Iris pigment epithelial cell (primary cell): ENCODE data around the gene MAD1L1.
"Not testable (repeated sequence)": the region's sequence is repeated elsewhere in the genome, so short reads cannot be mapped to it uniquely, and the experiment has no call there.

ENCODE experiments used
- DNase-seq: peaks from one replicate; pipeline ENCODE4 v3.0.0-alpha.2; 2011; ENCODE audit warnings: low read depth

The MAD1L1 gene

GRCh38 chr7:2062648-2063047 lies 170.1 kb downstream of the MAD1L1 start:
- DNase-seq = no peak

DNA sequence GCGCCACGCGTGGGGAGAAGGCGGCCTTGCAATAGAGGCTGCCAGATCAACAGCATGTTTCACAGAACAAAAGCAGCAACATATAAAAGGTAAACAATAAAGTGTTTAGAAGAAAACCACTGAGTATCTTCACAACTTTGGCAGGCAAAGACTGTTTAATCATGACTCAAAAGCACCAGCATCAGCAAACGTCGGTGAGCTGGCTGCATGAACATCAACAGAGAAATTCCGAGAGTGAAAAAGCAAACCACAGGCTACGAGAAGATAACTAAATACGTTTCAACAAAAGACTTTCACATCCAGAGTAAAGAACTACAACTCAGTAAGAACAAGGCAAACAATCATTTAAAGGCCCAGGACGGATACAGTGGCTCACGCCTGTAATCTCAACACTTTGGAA lies 172.0 kb downstream of the MAD1L1 start:
- peak; percentile 39 for DNase-seq

- DNase-seq = no peak
Measured at GRCh38 chr7:2059964-2060700, 172.6 kb downstream of the MAD1L1 start.

DNA sequence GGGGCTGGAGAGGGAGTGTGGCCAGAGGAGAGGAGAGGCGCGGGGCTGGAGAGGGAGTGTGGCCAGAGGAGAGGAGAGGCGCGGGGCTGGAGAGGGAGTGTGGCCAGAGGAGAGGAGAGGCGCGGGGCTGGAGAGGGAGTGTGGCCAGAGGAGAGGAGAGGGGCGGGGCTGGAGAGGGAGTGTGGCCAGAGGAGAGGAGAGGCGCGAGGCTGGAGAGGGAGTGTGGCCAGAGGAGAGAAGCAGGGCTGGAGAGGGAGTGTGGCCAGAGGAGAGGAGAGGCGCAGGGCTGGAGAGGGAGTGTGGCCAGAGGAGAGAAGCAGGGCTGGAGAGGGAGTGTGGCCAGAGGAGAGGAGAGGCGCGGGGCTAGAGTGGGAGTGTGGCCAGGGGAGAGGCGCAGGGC lies 174.5 kb downstream of the MAD1L1 start:
- DNase-seq = not testable (repeated sequence)

- no peak for DNase-seq
Measured at GRCh38 chr7:2055956-2056355, 176.8 kb downstream of the MAD1L1 start.

- DNase-seq = no peak
Measured at GRCh38 chr7:2054927-2055326, 177.8 kb downstream of the MAD1L1 start.

DNA sequence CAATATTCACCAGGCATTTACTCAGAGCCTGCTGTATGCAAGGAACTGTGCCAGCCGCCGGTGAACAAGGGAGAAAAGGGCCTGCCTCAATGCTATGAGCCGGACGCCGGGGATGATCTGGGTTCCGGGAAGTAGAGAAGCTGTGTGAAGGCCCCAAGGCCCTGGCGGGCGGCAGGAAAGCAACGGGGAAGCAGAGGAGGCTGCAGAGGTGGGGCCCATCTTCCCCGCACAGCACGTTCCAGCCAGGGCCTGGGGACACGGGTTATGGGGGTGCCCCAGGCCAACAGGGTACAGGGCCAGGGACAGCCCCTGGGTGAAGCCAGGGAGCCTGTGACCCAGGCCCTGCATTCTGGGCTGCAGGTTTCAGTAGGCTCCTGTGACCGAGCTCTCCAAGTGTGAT lies 179.3 kb downstream of the MAD1L1 start:
- no peak for DNase-seq

DNA sequence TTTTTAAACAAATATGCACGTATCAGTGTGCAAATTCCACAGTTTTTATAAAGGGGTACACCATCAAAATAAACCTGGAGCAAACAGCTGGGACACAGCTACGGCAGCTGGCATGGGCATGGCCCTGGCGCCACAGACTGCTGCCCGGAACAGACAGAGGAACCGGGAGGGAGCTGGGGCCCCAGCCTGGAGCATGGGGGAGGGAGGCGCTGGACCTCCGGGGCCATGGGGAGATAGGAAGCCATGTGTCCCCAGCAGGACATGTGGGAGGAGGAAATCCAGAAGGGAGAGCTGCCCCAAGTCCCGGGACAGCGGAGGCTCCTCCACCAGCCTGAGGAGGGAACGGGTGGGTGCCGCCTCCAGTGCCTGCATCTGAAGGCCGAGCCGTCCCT lies 180.1 kb downstream of the MAD1L1 start:
- DNase-seq = no peak

DNA sequence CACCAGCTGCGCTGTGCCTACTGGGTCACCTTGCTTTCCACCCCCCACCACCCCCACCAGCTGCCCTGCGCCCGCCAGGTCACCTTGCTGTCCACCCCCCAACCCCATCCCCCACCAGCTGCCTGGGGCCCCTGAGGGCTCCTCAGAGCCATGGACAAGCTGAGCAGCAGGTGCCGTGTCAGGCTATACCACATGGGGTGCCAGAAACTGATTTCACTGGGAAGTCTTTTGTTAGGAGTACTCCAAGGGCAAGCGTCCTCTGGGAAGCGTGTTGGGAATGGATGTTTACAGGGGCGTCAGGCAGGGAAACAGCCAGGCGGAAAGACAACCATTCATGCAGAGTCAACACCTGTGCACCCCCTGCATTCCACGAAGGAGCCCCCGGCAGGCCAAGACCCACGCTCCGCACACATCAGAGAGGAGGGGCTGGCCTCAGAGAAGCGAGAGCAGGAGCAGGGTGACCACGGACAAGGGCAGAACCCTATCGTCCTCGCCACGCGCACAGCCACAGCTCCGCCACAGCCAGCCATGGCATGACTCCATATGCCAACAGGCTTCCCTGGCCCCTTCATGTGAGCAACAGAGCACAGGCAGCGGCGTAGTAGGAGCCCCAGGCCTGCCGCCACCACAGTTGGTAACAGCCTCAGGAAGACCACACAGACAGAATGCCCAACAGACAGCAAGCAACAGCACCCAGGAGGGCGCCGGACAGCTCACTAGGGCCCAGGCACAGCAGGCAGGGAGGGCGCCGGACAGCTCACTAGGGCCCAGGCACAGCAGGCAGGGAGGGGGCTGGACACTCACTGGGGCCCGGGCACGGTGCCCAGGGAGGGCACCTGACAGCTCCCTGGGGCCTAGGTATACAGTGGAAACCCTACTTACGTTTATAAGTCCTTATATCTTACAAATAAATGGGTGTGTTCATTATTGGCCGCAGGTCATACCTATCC lies 180.8 kb downstream of the MAD1L1 start:
- no peak for DNase-seq

DNA sequence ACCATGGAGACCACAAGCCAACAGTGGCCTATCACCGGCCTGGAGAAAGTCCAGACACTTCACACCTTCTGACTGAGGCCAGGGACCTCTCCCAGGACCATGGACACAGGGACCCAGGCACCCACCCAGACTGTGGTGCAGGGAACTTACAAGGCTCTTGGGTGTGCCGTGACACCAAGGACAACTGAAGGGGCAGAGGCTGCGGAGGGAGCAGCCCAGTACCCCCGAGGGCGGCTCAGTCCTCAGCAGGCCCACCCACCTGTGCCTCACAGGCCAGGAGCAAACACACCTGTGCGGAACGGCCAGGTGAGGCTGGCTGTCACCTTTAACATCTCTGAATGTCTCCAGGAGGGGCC lies 182.3 kb downstream of the MAD1L1 start:
- no peak for DNase-seq

DNA sequence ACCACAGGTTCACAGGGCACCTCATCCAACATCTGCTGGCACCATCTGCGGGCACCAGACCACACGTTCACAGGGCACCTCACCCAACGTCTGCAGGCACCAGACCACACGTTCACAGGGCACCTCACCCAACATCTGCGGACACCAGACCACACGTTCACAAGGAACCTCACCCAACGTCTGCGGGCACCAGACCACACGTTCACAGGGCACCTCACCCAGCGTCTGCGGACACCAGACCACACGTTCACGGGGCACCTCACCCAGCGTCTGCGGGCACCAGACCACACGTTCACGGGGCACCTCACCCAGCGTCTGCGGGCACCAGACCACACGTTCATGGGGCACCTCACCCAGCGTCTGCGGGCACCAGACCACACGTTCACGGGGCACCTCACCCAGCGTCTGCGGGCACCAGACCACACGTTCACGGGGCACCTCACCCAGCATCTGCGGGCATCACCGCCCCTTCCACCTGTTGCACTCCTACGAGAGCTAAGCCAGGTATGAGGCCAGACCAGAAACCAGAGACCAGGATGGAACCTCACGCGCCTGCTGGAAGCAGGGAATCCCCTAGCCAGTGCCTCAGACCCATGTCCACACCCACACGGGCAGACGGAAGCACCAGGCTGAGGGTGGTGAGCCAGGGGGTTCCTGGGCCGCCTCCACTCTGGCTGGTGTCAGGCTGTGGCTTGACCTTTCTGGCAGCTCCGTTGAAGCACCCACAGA lies 182.8 kb downstream of the MAD1L1 start:
- DNase-seq = no peak

GRCh38 chr7:2049111-2049781 lies 183.5 kb downstream of the MAD1L1 start:
- no peak for DNase-seq

DNA sequence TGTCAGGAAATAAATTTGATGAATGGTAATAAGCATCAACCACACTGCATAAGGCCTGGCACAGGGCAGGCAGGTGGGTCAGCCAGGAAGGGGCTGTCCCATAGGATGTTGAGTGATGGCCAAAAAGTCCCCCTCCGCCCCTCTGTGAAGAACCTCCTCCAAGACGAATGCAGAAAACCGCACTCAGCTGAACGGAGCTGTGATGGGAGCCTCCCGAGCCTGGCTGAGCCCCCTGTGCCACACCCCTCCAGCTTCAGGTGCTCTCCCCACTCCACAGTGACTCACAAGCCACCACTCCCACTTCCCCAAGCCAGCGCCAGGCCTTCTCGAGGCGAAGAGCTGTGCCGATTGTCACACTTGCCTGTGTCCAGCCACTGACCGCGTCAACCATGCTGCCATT lies 184.2 kb downstream of the MAD1L1 start:
- DNase-seq = no peak

- DNase-seq = no peak
Measured at GRCh38 chr7:2048006-2048405, 184.7 kb downstream of the MAD1L1 start.

DNA sequence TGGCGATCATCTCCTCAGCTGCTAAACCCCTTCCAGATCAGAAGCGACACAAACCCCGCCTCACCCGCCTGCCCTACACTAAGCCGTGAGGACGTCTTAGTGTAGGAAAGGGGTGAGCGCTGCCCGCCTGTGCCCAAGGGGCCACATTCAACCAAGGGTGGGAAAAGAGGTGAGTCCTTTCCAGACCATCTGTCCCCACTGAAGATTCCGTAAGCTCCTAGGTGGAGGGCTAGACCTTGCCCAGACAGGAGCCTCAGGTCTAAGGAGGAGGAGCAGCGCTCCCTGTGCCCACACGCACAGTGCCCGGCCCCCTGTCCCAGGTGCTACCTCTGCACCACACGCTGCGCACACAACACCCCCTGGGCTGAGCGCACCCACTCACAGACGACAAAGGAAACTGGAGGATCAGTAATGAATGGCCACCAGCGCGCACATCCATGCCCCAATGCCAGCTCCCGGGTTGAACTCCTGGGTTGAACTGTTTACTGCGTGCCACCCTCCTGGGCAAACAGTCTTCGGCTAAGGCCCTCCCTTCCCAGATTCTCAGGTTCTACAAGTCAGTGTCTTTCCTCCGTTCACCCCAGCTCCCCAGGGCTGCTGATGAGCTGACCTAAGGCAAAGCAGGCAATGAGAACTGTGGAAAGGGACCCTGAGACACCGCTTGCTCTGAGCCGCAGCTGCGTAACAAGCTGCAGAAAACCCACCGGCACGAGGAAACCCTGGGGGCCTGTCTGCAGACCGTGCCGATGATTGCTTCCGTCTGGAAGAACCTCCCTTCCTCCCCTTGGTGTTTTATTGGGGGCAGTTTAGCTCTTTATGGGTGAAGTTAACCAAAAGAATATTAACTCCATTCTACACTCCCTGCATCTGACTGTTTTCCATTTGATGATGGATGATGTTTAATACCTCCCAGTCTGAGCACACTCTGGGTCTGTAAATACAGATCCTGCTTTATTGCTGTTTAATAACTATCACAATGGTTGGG lies 185.9 kb downstream of the MAD1L1 start:
- DNase-seq = no peak

- DNase-seq = no peak
Measured at GRCh38 chr7:2045559-2046405, 187.0 kb downstream of the MAD1L1 start.

DNA sequence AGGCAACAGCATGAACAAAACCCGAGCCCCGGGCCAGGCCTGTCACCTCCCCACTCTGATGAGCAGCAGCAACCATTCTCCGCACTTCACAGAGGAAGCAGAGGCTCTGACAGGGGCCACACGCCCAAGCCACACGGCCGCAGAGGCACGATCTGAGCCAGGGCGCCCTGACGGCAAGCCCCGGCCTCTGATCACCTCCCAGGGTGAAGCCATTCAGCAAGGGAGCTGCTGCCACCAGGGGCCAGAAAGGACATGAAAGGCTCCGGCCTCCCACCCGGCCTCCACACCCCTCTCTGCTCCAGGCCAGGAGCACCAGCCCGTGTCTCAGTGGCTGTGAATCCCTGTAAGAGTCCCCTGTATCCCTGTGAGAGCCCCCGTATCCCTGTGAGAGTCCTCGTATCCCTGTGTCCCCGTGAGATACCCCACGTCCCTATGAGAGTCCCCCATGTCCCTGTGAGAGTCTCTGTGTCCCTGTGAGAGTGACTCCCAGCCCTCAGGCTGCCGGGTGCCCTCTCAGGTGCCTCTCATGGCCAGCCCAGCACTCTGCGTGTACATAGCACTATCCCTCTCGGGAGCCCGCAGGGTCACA lies 187.8 kb downstream of the MAD1L1 start:
- DNase-seq = no peak

DNA sequence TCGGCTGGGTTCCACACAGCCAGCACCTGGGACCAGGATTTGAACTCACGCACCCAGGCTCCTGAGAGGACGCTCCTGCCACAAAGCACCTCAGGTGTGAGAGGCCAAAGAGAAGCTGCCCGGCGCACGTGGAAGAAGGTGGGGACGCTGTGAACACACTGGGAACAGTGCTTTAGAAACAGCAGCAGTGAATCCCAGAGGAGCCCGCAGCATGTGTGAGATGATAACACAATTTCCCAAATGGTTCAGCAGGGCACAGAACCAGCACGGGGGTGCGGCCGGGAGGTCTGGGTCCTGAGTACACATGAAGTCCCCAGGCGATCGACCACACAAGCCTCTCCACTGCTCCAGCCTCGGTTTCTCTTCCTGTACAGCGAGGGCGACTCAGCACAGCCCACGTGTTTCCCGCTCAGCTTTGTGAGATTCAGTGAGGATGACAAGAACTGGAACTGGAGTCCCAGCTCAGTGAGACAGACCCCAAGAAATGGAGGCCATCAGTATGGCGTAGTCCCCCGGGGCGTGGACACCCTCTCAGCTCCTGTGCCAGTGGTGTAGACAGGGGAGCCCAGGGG lies 188.3 kb downstream of the MAD1L1 start:
- DNase-seq = no peak
